K562 (cell line): Measurements from ENCODE around the gene SPG21. TPM values are rescaled to one million over a fixed set of nuclear protein-coding genes. Genes with fewer than 3 reads are reported as not detected.

ENCODE experiments used
- MAFF ChIP-seq: IDR thresholded peaks from 2 replicates; pipeline ENCODE4 v1.6.1; 2012; ENCODE audit warnings: low read length, improper control_type of control experiment
- MAFK ChIP-seq: IDR thresholded peaks from 2 replicates; pipeline ENCODE4 v1.6.1; 2011; ENCODE audit warnings: low read length, improper control_type of control experiment
- NCOA1 ChIP-seq: fragments of 450-650 bp; IDR thresholded peaks from 2 replicates; pipeline ENCODE4 v1.6.1; 2016; ENCODE audit warnings: low read depth
- polyA plus RNA-seq, 8 experiments: library from polyadenylated mRNA; depleted of rRNA in 4 of 8; stranded (reverse) in 5 of 8; unstranded in 3 of 8; fragments of >200 nt; fragmentation: Nextera tagmentation in 2 of 8; fragmentation: Illumina TruSeq in 1 of 8; extraction: Ambion mirVana in 2 of 8; extraction: Trizol in 1 of 8; gene quantifications; 2 replicates each; pipeline versions ENCODE4 v1.2.1 to v1.2.3, GENCODE V29; 2011 to 2014; ENCODE audit warnings: inconsistent platforms in 1 of 8, missing spikeins in 1 of 8
- total RNA-seq, 7 experiments: library from RNA; depleted of rRNA in 6 of 7; stranded (reverse); fragments of >200 nt in 6 of 7; fragmentation: Illumina TruSeq in 2 of 7; extraction: Trizol in 2 of 7; gene quantifications; 2 replicates each; pipeline versions ENCODE4 v1.2.1 to v1.2.3, GENCODE V29; 2011 to 2021; ENCODE audit warnings: low replicate concordance in 1 of 7
- TF ChIP-seq, protein P1 (sequence below): fragments of 450-650 bp; IDR thresholded peaks from 2 replicates; pipeline ENCODE4 v1.6.1; 2016; ENCODE audit warnings: mild to moderate bottlenecking, moderate library complexity

Gene SPG21
- total and polyA plus RNA-seq, 9 of the 15 experiments (the other 6 are each of a cell fraction or from before 2014, with no cell fraction given): 22.8 to 98.8 (median 65.1) TPM

DNA sequence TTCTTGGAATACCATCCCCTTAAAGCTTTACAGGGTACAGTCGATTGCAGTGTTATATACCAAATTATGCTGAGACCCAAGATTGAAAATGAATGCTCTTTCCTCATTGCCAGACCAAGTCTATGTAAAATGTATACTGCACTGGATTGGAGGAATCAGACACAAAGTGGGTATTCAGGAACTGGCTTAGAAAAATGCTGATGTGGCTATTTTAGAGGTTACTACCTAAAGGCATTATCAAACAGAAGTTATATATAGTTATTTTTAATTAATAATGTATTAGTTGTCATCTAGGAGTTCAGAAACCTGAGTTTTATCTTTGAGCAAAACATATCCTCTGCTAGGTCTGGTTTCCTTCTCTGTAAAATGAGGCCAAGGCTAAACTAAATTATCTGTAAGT is 3.6 kb upstream of the SPG21 start (continued):
- TF ChIP-seq, protein P1, sequence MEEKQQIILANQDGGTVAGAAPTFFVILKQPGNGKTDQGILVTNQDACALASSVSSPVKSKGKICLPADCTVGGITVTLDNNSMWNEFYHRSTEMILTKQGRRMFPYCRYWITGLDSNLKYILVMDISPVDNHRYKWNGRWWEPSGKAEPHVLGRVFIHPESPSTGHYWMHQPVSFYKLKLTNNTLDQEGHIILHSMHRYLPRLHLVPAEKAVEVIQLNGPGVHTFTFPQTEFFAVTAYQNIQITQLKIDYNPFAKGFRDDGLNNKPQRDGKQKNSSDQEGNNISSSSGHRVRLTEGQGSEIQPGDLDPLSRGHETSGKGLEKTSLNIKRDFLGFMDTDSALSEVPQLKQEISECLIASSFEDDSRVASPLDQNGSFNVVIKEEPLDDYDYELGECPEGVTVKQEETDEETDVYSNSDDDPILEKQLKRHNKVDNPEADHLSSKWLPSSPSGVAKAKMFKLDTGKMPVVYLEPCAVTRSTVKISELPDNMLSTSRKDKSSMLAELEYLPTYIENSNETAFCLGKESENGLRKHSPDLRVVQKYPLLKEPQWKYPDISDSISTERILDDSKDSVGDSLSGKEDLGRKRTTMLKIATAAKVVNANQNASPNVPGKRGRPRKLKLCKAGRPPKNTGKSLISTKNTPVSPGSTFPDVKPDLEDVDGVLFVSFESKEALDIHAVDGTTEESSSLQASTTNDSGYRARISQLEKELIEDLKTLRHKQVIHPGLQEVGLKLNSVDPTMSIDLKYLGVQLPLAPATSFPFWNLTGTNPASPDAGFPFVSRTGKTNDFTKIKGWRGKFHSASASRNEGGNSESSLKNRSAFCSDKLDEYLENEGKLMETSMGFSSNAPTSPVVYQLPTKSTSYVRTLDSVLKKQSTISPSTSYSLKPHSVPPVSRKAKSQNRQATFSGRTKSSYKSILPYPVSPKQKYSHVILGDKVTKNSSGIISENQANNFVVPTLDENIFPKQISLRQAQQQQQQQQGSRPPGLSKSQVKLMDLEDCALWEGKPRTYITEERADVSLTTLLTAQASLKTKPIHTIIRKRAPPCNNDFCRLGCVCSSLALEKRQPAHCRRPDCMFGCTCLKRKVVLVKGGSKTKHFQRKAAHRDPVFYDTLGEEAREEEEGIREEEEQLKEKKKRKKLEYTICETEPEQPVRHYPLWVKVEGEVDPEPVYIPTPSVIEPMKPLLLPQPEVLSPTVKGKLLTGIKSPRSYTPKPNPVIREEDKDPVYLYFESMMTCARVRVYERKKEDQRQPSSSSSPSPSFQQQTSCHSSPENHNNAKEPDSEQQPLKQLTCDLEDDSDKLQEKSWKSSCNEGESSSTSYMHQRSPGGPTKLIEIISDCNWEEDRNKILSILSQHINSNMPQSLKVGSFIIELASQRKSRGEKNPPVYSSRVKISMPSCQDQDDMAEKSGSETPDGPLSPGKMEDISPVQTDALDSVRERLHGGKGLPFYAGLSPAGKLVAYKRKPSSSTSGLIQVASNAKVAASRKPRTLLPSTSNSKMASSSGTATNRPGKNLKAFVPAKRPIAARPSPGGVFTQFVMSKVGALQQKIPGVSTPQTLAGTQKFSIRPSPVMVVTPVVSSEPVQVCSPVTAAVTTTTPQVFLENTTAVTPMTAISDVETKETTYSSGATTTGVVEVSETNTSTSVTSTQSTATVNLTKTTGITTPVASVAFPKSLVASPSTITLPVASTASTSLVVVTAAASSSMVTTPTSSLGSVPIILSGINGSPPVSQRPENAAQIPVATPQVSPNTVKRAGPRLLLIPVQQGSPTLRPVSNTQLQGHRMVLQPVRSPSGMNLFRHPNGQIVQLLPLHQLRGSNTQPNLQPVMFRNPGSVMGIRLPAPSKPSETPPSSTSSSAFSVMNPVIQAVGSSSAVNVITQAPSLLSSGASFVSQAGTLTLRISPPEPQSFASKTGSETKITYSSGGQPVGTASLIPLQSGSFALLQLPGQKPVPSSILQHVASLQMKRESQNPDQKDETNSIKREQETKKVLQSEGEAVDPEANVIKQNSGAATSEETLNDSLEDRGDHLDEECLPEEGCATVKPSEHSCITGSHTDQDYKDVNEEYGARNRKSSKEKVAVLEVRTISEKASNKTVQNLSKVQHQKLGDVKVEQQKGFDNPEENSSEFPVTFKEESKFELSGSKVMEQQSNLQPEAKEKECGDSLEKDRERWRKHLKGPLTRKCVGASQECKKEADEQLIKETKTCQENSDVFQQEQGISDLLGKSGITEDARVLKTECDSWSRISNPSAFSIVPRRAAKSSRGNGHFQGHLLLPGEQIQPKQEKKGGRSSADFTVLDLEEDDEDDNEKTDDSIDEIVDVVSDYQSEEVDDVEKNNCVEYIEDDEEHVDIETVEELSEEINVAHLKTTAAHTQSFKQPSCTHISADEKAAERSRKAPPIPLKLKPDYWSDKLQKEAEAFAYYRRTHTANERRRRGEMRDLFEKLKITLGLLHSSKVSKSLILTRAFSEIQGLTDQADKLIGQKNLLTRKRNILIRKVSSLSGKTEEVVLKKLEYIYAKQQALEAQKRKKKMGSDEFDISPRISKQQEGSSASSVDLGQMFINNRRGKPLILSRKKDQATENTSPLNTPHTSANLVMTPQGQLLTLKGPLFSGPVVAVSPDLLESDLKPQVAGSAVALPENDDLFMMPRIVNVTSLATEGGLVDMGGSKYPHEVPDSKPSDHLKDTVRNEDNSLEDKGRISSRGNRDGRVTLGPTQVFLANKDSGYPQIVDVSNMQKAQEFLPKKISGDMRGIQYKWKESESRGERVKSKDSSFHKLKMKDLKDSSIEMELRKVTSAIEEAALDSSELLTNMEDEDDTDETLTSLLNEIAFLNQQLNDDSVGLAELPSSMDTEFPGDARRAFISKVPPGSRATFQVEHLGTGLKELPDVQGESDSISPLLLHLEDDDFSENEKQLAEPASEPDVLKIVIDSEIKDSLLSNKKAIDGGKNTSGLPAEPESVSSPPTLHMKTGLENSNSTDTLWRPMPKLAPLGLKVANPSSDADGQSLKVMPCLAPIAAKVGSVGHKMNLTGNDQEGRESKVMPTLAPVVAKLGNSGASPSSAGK: no peak
- TF ChIP-seq MAFK: peak; percentile 98
- peak; percentile 96 for TF ChIP-seq MAFF
- TF ChIP-seq NCOA1: no peak
